ENCODE results near the gene TRIM63.

DNA sequence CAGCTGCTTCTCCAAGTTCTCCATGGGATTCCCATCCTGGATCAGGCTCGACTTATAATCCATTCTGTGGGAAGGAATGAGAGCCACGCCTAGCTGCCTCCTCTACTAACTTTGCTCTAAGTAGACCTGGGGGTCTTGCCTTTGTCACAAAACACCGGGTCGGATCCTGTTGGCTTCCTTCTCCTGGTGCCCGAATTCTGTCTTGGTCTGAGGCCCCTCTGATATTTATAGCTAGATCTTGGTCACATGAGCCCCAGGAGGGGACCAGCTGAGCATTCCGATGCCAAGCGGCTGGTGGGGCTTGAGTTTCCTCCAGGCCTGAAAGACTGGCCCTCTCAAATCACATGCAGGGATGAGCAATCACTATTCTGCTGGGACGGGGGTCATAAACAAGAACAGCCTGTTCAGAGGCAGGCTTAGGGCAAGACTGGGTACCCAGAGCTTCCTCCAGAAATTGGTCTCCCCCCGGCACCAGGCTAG is at the start of gene TRIM63:
- no peak for TF ChIP-seq CTCF (conservative IDR thresholded peaks at IDR 0.05; ENCODE audit: low read length)
- TF ChIP-seq EZH2phosphoT487 (IDR thresholded peaks at IDR 0.05; ENCODE audit: borderline replicate concordance, low read depth, low read length), result no peak

Data from OCI-LY7 (cell line).